SU-DHL-6 (cell line): Measurements from ENCODE around the gene MDFIC.

Experiments
- H2AFZ ChIP-seq: fragments of 200-600 bp; sonication (generic); 2 replicates; pipeline ENCODE4 v1.6.1; 2014; ENCODE audit warnings: low read depth, mild to moderate bottlenecking, moderate library complexity, mixed read lengths, antibody characterized with exemption, low read length; ENCODE audit not compliant: severe bottlenecking
- H3F3A ChIP-seq: fragments of 200-600 bp; shearing (Covaris generic); 2 replicates; pipeline ENCODE4 v1.6.0; 2016; ENCODE audit warnings: antibody characterized with exemption, mild to moderate bottlenecking; ENCODE audit not compliant: insufficient read depth
- H3K27ac ChIP-seq: fragments of 200-600 bp; sonication (generic); 2 replicates; pipeline ENCODE4 v1.5.1; 2016; ENCODE audit warnings: low read depth, mild to moderate bottlenecking, low read length, moderate library complexity, mixed read lengths
- H3K27me3 ChIP-seq: fragments of 200-600 bp; sonication (generic), shearing (Covaris generic); 2 replicates; pipeline ENCODE4 v1.6.0; 2014; ENCODE audit warnings: mild to moderate bottlenecking, low read length
- H3K36me3 ChIP-seq: fragments of 200-600 bp; sonication (generic); 2 replicates; pipeline ENCODE4 v1.6.1; 2014; ENCODE audit warnings: mild to moderate bottlenecking, low read length, mixed read lengths
- H3K4me2 ChIP-seq: fragments of 300-600, 200-600 bp; shearing (Covaris generic), sonication (generic); 2 replicates; pipeline ENCODE4 v1.6.0; 2014; ENCODE audit warnings: low read length, low read depth, mild to moderate bottlenecking; ENCODE audit not compliant: poor library complexity, severe bottlenecking
- H3K4me3 ChIP-seq: fragments of 200-600 bp; sonication (generic); 2 replicates; pipeline ENCODE4 v1.5.1; 2014; ENCODE audit warnings: antibody characterized with exemption, low read length, mild to moderate bottlenecking, mixed read lengths; ENCODE audit not compliant: insufficient read depth, poor library complexity, severe bottlenecking
- H3K79me2 ChIP-seq: fragments of 200-600 bp; sonication (generic); 2 replicates; pipeline ENCODE4 v1.6.1; 2014; ENCODE audit warnings: mild to moderate bottlenecking, low read length, moderate library complexity; ENCODE audit not compliant: insufficient read depth
- H3K9ac ChIP-seq: fragments of 200-600 bp; sonication (generic); 2 replicates; pipeline ENCODE4 v1.7.0; 2014; ENCODE audit warnings: mild to moderate bottlenecking, low read length
- H3K9me2 ChIP-seq: fragments of 200-600 bp; sonication (generic); replicated peaks from 2 replicates; pipeline ENCODE4 v1.6.1; 2014; ENCODE audit warnings: low read length; ENCODE audit not compliant: insufficient read depth
- H3K9me3 ChIP-seq: fragments of 200-600 bp; sonication (generic); 2 replicates; pipeline ENCODE4 v1.6.1; 2014; ENCODE audit warnings: low read length, mixed read lengths; ENCODE audit not compliant: insufficient read depth
- H4K20me1 ChIP-seq: fragments of 200-600 bp; sonication (generic); 2 replicates; pipeline ENCODE4 v1.6.1; 2014; ENCODE audit warnings: low read depth, mild to moderate bottlenecking, antibody characterized with exemption, low read length, moderate library complexity, mixed read lengths
- CTCF ChIP-seq: fragments of 200-600 bp; sonication (generic); IDR thresholded peaks from one replicate; pipeline ENCODE4 v1.5.1; 2017; ENCODE audit warnings: antibody characterized with exemption, mild to moderate bottlenecking, low read length, moderate library complexity; ENCODE audit not compliant: insufficient read depth, poor library complexity, severe bottlenecking
- EZH2phosphoT487 ChIP-seq: fragments of 200-600 bp; sonication (generic), shearing (Covaris generic); conservative IDR thresholded peaks from 2 replicates; pipeline ENCODE4 v1.6.1; 2018; ENCODE audit warnings: mild to moderate bottlenecking, antibody characterized with exemption, low read length, moderate library complexity, mixed read lengths

Gene MDFIC

GRCh38 chr7:114989531-114989930 lies 67.6 kb downstream of the MDFIC start:
- no peaks in the 10 kb centered on the region for H3K27me3 ChIP-seq
- H3K4me2 ChIP-seq = no peak overlapping the region

GRCh38 chr7:114997487-114998404 lies 75.9 kb downstream of the MDFIC start:
- Histone ChIP-seq H3K27ac (no peak overlapping the region), H3K27me3 (no peaks in the 10 kb centered on the region), H3K4me3 (no peak overlapping the region), H3F3A (no peaks in the 10 kb centered on the region), H3K36me3 (no peaks in the 10 kb centered on the region), H3K9ac (no peak overlapping the region), H3K9me3 (no peaks in the 10 kb centered on the region), H2AFZ (no peak overlapping the region), H3K9me2 (no peaks in the 10 kb centered on the region), H3K79me2 (no peaks in the 10 kb centered on the region), H4K20me1 (no peaks in the 10 kb centered on the region), H3K4me2 (no peak overlapping the region)
- no peak for TF ChIP-seq CTCF
- no peak for TF ChIP-seq EZH2phosphoT487

More at GRCh38 chr7:114989531-114989930, 67.6 kb downstream of the MDFIC start:
- Histone ChIP-seq H3K4me3 (no peak overlapping the region), H3K9me2 (no peaks in the 10 kb centered on the region), H3F3A (no peaks in the 10 kb centered on the region), H2AFZ (no peak overlapping the region), H3K9me3 (no peaks in the 10 kb centered on the region), H3K9ac (no peak overlapping the region), H3K36me3 (no peaks in the 10 kb centered on the region), H3K79me2 (no peaks in the 10 kb centered on the region), H4K20me1 (no peaks in the 10 kb centered on the region), H3K27ac (no peak overlapping the region)
- TF ChIP-seq EZH2phosphoT487 (no peak), CTCF (no peak)

GRCh38 chr7:115004121-115004520 lies 82.2 kb downstream of the MDFIC start:
- H3K9me2 ChIP-seq = no peaks in the 10 kb centered on the region
- H3K4me2 ChIP-seq = no peak overlapping the region
- no peaks in the 10 kb centered on the region for H3F3A ChIP-seq
- TF ChIP-seq EZH2phosphoT487 (no peak), CTCF (no peak)
- H4K20me1 ChIP-seq = no peaks in the 10 kb centered on the region
- H3K36me3 ChIP-seq = no peaks in the 10 kb centered on the region
- no peak overlapping the region for H3K27ac ChIP-seq
- H3K4me3 ChIP-seq = no peak overlapping the region
- H3K9ac ChIP-seq = no peak overlapping the region
- H2AFZ ChIP-seq = no peak overlapping the region
- H3K79me2 ChIP-seq = no peaks in the 10 kb centered on the region
- H3K27me3 ChIP-seq = no peaks in the 10 kb centered on the region
- H3K9me3 ChIP-seq = no peaks in the 10 kb centered on the region
